MCF 10A (cell line): ENCODE measurements around the gene MXRA8. TPM values are rescaled to one million over a fixed set of nuclear protein-coding genes. Genes with fewer than 3 reads are reported as not detected.

Experiments used
- BruUV-seq: library from RNA; stranded (reverse); fragments of 400-500 nt; replicated peaks from 2 replicates; lab custom pipeline; 2021; lab: Mats Ljungman, UMichigan
- CTCF ChIA-PET: fragments of 300-600 bp; sonication (Branson Sonifier 250); formaldehyde crosslinking; extraction: SDS; loops from one replicate; lab custom pipeline; 2021; ENCODE audit warnings: antibody characterized with exemption, inconsistent platforms; lab: Yijun Ruan, JAX
- POLR2A ChIA-PET: fragments of 300-600, 350-650 bp; sonication (Branson Sonifier 250); formaldehyde crosslinking; extraction: SDS; loops from one replicate; lab custom pipeline; 2020; ENCODE audit warnings: antibody characterized with exemption, inconsistent platforms; lab: Yijun Ruan, JAX
- DNase-seq: peaks from one replicate; pipeline ENCODE4 v3.0.0-alpha.2; 2018; ENCODE audit not compliant: unreplicated experiment
- H3K27ac Mint-ChIP-seq: one replicate; pipeline ENCODE4 v1.8.0; 2022; ENCODE audit warnings: mild to moderate bottlenecking, low read depth, mixed read lengths; ENCODE audit not compliant: unreplicated experiment
- H3K27me3 Mint-ChIP-seq: one replicate; pipeline ENCODE4 v1.8.0; 2022; ENCODE audit warnings: mixed read lengths; ENCODE audit not compliant: insufficient read depth, unreplicated experiment
- H3K36me3 Mint-ChIP-seq: one replicate; pipeline ENCODE4 v1.8.0; 2022; ENCODE audit warnings: mild to moderate bottlenecking, moderate library complexity, mixed read lengths; ENCODE audit not compliant: insufficient read depth, unreplicated experiment
- H3K4me1 Mint-ChIP-seq: one replicate; pipeline ENCODE4 v1.8.0; 2022; ENCODE audit warnings: mixed read lengths; ENCODE audit not compliant: insufficient read depth, unreplicated experiment
- H3K4me3 Mint-ChIP-seq: one replicate; pipeline ENCODE4 v1.8.0; 2022; ENCODE audit warnings: mild to moderate bottlenecking, moderate library complexity, mixed read lengths; ENCODE audit not compliant: unreplicated experiment
- H3K9me3 Mint-ChIP-seq: one replicate; pipeline ENCODE4 v1.8.0; 2022; ENCODE audit warnings: mixed read lengths; ENCODE audit not compliant: unreplicated experiment
- intact Hi-C: fragments of 100-400 bp; cut with micrococcal nuclease; formaldehyde crosslinking; loops from 2 replicates; pipeline ENCODE4 v1.14.1; 2022
- total RNA-seq: library from RNA; stranded (reverse); gene quantifications from 2 replicates; pipeline ENCODE4 v1.2.3, GENCODE V29; 2022
- TF ChIP-seq, protein P1 (sequence below): fragments of 200-600 bp; IDR thresholded peaks from one replicate; pipeline ENCODE4 v1.8.0; 2022; ENCODE audit warnings: antibody characterized with exemption, mild to moderate bottlenecking; ENCODE audit not compliant: unreplicated experiment

The MXRA8 gene
- total RNA-seq, 1 experiment from 2014 or later: not detected

DNA sequence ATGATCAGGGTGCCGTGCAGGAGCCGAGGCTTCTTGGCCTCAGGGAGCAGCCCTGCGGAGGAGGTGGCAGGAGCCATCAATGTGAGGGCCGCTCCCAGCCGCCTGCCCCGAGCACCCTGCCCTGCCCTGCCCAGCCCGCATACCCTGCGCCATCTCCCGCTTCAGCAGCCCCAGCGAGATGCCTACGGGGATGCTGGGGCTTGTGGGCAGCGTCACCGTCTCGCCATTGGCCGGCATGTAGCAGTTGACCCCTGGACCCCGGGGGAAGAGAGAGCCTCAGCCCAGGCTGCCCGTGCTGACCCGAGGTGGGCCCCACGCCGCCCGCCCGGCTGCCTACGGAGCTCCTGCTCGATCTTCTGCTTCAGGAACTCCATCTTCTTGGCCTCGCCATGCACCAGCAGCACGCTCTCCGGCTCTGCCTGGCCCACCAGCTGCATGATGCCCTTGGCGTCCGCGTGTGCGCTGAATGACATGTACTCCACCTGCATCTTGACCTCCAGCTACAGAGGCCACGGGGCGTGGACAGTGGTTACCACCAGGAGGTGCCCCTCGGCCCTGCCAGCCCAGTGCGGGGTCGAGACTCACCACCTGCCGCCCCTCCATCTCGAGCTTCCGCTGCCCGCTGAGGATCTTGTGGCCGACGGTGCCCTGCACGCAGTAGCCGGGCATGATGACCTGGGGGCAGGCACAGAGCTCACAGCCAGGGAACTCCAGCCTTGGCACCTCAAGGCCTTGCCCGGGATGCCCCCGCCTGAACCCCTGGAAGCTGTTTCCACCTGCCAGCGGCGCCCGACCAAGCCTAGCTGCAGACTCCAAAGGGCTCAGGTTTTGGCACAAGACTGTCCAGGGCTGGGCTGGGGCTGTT, 45.7 kb downstream of the MXRA8 start:
- CTCF ChIA-PET: interaction anchor here (0.7 kb wide), 2 partner anchors 193 to 263 kb away, joined by 4 to 5 read pairs; no protein-coding TSS in a partner anchor
- H3K27me3 Mint-ChIP-seq: no peaks in the 10 kb centered on the region

DNA sequence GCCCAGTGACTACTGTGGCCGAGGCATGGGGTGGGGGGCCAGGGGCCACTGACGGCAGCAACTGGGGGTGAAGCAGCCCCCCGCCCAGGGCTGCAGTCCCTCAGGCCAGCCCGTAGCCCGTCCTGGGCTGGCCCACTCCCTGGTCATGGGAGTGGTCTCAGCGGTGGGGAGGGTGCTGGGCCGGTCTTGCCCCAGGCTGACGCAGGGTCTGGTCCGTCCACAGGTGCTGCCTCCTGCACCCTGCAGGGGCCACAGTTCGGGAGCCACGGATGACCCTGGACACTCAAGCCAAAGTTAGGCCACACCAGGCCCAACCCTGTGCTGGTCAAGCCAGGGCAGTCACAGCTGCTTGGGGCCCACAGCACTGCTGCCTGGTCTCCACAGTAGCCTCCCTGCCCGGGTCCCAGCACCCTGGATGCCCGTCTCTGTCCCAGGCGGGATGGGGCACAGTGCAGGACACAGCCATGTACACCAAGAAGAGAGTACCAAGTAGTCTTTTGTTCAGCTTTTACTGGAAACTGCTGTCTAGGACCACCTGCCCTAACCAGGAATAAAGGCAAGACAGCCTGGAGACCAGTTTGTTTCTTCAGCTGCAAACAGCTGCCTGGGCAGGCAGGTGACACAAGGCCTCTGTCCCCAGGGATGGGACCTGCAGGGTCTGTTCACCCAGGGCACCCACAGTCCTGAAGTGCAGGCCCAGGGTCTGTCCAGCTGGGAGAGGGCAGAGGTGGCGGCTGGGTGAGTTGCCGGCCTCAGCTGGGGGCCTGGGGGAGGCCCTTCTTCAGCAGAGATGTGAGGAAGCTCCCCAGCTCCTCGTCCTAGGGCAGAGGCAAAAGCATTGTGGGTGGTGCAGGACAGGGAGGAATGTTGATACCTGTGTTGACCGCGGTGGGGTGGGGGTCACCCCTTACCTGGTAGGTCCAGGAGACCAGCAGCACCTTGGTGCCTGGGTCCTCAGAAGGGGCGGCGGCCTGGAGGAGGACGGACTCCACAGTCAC, 46.9 kb downstream of the MXRA8 start:
- no peak overlapping the region for H3K27ac Mint-ChIP-seq
- DNase-seq: no peak
- H3K9me3 Mint-ChIP-seq: no peaks in the 10 kb centered on the region
- CTCF ChIA-PET: no interaction called here
- BruUV-seq: TSS peak; percentile 55
- intact Hi-C loops: no loop called here
- peaks cover 62% of the 10 kb centered on the region for H3K36me3 Mint-ChIP-seq
- peaks cover 4% of the 10 kb centered on the region for H3K4me1 Mint-ChIP-seq
- no peaks in the 10 kb centered on the region for H3K27me3 Mint-ChIP-seq
- POLR2A ChIA-PET: interaction anchor here (0.6 to 1.9 kb wide), 4 partner anchors 11 to 580 kb away, joined by 3 to 5 read pairs (median 3); no protein-coding TSS in a partner anchor
- TF ChIP-seq, protein P1, sequence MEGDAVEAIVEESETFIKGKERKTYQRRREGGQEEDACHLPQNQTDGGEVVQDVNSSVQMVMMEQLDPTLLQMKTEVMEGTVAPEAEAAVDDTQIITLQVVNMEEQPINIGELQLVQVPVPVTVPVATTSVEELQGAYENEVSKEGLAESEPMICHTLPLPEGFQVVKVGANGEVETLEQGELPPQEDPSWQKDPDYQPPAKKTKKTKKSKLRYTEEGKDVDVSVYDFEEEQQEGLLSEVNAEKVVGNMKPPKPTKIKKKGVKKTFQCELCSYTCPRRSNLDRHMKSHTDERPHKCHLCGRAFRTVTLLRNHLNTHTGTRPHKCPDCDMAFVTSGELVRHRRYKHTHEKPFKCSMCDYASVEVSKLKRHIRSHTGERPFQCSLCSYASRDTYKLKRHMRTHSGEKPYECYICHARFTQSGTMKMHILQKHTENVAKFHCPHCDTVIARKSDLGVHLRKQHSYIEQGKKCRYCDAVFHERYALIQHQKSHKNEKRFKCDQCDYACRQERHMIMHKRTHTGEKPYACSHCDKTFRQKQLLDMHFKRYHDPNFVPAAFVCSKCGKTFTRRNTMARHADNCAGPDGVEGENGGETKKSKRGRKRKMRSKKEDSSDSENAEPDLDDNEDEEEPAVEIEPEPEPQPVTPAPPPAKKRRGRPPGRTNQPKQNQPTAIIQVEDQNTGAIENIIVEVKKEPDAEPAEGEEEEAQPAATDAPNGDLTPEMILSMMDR: no peak
- H3K4me3 Mint-ChIP-seq: no peak overlapping the region

More for the DNA sequence above, 45.7 kb downstream of the MXRA8 start:
- intact Hi-C loops: no loop called here
- POLR2A ChIA-PET: interaction anchor here (0.7 kb wide), 1 partner anchor 530 kb away, joined by 3 read pairs; no protein-coding TSS in a partner anchor
- Mint-ChIP-seq H3K9me3 (no peaks in the 10 kb centered on the region), H3K36me3 (peaks cover 70% of the 10 kb centered on the region), H3K4me3 (no peak overlapping the region), H3K27ac (no peak overlapping the region), H3K4me1 (peaks cover 5% of the 10 kb centered on the region)
- TF ChIP-seq, protein P1: no peak
- no peak for DNase-seq
- no TSS peak for BruUV-seq

DNA sequence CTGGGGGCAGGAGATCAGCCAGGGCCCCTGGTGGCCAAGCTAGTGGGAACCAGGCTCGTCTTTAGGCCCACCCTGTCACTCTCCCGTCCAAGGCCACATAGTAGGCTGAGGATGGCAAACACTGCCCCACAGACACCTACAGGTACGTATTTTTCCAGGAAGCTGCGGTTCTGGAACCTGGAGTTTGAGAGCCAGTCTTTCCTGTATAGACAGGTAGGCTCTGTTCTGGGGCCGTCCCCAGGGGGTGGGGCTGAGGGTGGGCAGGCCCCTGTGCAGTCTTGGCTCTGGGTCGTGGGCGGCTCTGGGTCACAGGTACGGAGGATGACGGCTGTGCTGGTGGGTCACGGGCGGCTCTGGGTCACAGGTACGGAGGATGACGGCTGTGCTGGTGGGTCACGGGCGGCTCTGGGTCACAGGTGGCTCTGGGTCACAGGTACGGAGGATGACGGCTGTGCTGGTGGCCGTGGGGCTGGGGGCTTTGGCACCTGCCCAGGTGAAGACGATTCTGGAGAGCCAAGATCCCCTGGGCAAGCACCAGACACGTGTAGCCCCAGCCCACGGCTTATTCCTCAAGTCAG, 47.8 kb downstream of the MXRA8 start:
- DNase-seq: no peak
- peaks cover 12% of the 10 kb centered on the region for H3K4me1 Mint-ChIP-seq
- intact Hi-C loops: no loop called here
- peaks cover 54% of the 10 kb centered on the region for H3K36me3 Mint-ChIP-seq
- H3K4me3 Mint-ChIP-seq: peak overlapping the region; percentile 81
- H3K9me3 Mint-ChIP-seq: no peaks in the 10 kb centered on the region
- BruUV-seq: no TSS peak
- TF ChIP-seq, protein P1: no peak
- ChIA-PET CTCF (interaction anchor here (0.8 to 1.2 kb wide), 2 partner anchors 19 to 63 kb away, joined by 3 to 4 read pairs; no protein-coding TSS in a partner anchor), POLR2A (interaction anchor here (0.6 to 1.9 kb wide), 3 partner anchors 15 to 581 kb away, joined by 3 to 5 read pairs (median 3); no protein-coding TSS in a partner anchor)
- no peak overlapping the region for H3K27ac Mint-ChIP-seq
- no peaks in the 10 kb centered on the region for H3K27me3 Mint-ChIP-seq
